GM21526 (cell line): ENCODE data around the gene JTB.
A peak's percentile ranks its signal among the peaks of the same experiment; 100 is the strongest.
"Not testable (repeated sequence)": the region's sequence is repeated elsewhere in the genome, so short reads cannot be mapped to it uniquely, and the experiment has no call there.

Source experiments
- ATAC-seq: cut with Tn5 transposase; IDR thresholded peaks from one replicate; pipeline ENCODE4 v1.9.1; 2021; ENCODE audit warnings: moderate library complexity; ENCODE audit not compliant: unreplicated experiment, low FRiP score

Gene JTB

DNA sequence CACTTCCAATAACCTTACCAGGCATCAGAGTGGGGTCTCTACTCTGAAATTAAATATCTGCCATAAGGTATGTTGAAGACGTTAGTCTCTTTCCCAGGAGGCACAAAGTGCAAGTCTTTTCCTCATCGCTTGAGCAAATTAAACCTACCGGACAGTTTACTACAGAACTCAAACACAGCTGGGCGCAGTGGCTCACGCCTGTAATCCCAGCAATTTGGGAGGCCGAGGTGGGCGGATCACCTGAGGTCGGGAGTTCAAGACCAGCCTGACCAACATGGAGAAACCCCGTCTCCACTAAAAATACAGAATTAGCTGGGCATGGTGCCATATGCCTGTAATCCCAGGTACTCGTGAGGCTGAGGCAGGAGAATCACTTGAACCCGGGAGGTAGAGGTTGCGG lies 1.6 kb upstream of the JTB start:
- ATAC-seq = not testable (repeated sequence)

DNA sequence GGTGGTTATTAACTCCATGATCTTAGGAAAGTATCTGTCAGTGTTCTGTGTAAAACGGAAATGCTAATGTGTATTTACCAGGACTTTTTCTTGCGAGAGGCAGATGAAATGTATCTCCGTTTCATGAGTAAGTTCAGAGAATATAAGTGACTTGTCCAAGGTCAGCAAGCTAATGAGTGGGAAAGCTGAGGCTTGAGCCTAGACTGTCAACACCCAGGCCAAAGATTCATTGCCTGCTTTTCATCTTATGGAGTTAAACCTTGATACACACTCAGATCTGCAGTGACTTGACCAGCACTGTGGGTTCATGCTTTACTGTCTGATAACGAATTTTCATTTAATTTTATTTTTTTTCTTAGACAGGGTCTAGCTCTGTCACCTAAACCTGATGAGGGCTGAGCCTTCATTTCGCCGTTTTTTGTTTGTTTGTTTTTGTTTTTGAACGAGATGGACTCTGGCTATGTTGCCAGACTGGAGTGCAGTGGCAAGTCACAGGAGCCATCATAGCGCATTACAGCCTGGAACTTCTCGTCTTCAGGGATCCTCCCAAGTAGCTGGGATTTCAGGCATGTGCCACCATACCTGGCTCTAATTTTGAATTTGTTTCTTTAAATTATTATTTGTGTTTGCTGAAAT lies 918 bp upstream of the JTB start:
- ATAC-seq = no peak

DNA sequence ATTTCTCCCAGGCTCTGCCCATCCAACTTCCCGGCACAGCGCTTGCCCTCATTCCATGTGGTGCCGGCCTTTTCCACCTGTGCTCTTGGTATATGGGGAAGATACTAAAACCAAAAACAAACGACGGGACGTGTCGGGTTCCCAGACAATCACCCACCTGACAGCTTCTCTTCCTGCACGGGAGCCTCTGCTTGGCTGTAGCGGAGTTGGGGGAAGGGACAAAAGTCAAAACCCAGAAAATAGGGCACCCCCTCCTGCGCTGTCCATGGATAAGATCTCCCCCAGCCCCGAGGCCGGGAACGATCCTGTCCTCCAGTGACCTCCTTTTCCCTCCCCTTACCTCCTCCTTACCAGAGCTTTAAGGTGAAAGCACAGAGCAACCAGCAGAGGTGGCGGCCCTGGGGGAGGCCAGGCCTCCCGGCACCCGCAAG lies 640 bp downstream of the JTB start:
- no peak for ATAC-seq

DNA sequence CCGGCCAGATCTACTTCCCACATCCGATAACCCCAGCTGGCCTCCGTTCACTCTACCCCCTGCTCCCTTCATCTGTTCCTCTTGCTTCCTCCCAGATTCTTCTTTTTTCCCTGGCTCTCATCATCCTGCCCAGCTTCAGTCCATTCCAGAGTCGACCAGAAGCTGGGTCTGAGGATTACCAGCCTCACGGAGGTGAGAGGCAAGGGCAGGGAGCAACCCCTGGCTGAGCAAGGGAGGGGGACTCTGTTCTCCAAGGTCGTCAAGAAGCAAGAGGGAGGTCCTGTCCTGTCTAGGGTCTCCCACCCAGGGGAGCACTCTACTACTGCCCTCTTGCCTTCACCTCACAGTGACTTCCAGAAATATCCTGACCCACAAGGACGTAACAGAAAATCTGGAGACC lies 3.9 kb downstream of the JTB start:
- no peak for ATAC-seq

DNA sequence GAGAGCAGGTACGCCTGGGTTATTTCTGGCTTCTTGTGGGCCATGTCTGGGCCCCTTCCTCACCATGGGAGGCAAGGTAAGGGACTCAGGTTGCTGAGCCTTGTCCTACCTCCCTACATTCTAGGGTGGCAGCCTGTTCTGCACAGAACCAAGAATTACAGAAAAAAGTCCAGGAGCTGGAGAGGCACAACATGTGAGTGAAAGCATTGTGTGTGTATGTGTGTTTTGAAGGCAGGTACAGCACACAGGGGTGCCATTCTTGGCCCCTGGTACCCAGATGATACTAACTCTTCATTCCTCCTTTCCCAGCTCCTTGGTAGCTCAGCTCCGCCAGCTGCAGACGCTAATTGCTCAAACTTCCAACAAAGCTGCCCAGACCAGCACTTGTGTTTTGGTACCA lies 4.4 kb downstream of the JTB start:
- no peak for ATAC-seq

DNA sequence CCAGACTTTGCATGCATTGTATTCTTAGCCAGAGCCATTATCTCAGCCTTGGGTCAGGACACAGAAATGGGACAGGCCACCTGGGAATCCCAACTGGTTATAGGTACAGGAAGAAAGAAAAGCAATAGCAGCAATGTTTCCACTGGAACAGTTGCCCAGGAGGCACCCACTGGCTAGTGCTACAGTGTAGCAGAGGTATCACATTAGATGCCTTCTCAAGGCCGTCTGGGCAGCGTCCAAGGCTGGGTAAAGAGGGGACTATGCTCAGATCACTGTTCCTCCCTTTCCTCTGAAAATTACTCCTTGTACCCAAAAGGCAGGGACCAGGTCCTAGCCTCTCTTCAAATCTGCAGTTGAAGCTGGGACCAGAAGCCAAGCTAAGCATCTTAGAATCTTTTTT lies 7.1 kb downstream of the JTB start:
- no peak for ATAC-seq

DNA sequence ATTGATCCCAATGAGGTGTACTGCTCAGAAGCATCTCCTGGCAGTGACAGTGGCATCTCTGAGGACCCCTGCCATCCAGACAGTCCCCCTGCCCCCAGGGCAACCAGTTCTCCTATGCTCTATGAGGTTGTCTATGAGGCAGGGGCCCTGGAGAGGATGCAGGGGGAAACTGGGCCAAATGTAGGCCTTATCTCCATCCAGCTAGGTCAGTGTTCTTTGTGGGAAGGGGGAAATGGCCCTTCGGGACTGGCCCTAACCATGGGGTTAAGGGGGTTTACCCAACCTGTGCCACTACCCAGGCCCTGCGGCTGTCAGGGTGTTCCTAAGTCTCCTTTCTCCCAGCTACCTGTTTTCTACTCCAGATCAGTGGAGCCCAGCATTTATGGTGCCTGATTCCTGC lies 8.5 kb downstream of the JTB start:
- ATAC-seq = no peak

DNA sequence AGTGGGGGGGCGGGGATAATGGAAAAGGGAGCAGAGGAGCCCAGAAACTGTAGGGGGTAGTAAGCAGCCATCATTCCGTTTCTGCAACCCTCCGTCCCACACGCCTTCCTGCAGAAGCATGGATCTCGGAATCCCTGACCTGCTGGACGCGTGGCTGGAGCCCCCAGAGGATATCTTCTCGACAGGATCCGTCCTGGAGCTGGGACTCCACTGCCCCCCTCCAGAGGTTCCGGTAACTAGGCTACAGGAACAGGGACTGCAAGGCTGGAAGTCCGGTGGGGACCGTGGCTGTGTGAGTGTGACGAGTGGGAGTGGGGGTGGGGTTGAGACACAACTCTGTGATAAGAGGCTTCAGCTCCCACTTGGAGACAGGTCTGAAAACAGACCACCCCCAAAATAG lies 9.1 kb downstream of the JTB start:
- ATAC-seq = no peak

DNA sequence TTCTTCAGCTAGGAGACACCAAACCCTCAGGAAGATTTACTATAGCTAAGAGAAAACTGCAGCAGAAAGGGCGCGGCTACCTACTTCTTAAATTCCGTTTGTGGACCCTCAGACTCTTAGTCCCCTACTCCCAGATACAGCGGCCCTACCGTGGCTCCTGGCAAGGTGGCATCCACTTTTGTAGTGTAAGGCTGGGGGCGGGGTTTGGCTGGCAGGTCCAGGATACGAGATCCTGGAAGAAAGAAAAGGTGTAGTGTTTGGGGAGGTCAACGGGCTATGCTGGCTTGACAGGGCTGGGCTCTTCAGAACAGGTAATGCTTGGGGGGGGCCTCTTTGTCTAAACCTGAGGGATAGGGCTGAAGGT lies 9.5 kb downstream of the JTB start:
- no peak for ATAC-seq

DNA sequence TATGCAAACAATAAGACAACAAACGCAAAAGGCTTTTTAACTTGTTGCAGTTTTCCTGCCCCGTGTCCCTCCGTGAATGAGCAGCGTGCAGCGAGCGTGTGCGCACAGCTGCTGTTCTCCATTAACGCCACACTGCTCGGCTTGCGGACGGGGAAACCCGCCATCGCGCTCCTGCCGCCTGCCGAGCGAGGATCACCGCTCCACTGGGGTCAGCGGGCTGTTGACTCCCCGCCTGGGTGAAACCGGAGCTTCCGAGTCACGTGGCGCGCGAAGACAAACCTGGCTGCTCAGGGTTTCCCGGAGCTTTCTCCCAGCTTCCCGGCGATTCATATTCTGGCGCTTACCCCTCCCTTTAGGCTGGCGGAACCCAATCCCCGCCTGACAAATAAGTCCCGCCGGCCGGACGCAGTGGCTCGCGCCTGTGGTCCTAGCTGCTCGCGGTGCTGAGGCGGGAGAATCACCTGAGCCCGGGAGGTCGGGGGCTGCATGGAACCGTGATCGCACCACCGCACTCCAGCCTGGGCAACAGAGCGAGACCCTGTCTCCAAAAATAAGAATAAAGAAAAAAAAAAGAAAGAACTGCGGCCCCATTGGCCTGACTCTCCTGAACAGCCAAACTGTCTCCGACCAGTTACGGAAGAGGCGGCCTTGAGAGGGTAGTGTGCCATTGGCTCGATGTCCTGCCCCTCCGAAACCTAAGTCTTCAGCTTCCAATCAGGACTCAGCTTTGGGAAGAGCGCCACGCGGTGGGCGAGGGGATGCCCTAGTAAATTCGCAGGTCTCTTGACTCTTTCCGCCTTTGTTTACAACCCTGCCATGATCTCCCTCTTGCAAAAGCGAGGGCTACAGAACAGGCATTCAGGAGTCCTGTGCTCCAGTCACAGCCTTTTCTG lies 10.1 kb downstream of the JTB start, which contains the start of gene CREB3L4:
TSS of gene CREB3L4 (plus strand) at position 796 of the 893 bp plus-strand sequence. CDS start 624 bp downstream, outside the sequence.
- ATAC-seq = peak; percentile 53

DNA sequence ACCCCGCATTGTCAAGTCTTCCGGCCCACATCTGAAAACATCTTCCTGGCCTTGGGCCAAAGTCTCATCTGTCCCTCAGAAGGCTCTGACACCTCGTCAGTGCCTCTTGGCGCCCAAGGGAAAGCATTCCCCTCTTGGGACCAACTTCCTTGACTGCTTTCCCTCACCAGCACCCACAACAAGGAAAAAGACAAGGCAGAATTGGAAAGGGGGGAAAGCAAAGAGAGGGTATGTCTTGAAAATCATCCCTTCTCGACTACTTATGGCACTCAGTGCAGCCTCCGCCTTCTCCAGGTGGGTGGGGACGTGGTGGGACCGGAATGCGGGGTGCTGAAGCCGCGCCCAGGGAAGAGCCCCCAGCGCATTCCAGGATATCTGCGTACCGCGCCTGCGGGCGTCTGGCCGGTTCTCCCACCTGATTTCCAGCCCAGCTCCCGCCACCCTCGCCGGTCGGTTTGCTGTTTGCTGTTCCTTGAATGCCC lies 13.6 kb downstream of the JTB start:
- ATAC-seq = peak; percentile 3

DNA sequence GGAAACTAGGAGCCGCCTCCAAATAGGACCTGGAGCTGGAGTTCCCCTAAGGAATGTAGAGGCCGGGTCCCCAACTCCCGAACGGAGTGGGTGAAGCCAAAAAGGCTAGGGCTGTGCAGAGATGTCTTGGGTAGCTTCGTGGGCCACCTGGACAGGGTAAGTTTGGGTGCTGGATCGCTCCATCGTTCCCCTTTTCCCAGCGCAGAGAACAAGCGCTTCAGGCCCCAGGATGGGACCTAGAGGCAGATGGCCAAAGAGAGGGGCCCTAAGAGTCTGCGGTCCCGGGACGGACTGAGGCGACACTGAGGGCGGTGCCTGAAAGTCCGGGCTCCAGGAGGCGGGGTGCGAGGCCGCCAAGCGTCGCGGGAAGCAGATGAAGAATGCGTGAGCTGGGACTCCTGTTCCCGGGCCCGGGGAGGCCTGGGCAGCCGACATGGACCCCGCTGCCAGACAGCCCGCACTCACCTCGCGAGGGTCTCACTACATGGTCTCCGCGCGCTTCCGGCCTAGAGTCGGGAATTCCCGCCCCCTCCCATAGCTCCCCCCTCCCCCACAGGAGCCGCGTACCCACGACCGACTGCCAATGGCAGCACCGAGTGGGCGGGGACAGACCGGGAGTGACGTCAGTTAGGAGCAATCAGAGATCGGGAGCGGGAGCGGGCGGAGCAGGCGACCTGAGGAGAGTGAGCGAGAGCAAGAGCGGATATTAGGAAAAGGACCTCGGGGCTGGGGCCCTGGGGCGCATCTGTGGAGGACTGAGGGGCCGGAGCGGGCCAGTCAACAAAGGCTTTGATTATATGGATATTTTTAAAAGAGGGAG lies 14.2 kb downstream of the JTB start, which contains the start of gene SLC39A1:
TSS of gene SLC39A1 (minus strand) at position 508 of the 820 bp plus-strand sequence. CDS start 822 bp downstream, outside the sequence.
- peak; percentile 41 for ATAC-seq

DNA sequence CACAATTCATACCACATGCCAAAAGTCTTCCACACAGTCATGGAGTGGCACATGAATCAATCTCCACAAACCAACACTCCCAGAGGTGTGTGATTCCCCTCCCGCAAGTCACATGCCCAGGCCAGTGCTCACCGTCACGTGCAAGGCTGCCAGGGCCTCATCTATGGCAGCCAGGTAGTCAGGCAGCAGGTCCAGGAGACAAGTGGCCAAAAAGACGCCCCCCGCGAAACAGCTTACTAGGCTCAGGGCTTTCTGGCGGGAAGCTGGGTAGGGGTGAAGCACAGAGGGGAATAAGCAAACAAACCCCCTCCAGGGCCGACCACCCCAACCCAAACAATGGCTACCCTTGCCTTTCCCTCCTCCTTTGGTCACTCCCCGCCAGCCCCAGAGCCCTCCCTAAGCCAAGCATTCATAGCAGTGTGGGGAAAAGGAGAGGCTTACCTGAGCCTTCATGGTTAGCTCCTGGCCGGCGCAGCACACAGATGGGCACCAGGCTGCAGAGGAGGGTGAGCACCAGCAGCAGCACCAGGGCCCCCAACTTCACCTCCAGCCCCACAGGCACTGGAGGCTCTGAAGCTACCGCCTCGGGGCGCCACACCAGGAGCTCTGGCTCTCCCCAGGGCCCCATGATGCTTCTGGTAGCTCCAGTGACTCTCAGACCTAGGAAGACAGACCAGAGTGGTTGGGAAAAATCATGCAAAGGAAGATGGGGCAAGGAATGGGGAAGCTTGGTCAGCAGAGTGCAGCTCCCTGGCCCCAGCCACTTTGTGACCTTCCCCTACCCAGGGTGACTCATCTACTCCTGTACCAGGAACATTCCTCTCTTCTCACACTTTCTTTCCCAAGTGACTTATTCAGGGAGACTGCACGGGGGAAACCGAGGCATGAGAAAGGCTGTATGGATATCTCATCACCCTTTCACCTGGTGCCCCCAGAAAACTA lies 15.1 kb downstream of the JTB start:
- ATAC-seq = no peak

DNA sequence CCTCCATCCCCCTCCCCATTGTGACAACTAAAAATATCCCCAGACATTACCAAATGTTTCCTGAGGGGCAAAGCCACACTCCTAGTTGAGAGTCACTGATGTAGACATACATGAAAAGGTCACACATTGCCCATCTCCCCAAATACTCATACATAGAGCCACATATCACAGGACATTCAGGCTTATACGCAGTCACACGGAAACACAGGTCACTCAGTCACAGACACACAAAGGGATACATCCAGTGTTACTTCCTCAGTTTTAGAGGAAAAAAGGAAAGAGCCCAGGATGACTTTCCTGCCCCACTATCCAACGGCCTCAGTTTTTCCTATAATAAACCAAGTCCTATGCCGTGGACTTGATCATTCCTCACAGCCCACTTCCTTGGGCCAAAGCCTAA lies 16.1 kb downstream of the JTB start:
- no peak for ATAC-seq

DNA sequence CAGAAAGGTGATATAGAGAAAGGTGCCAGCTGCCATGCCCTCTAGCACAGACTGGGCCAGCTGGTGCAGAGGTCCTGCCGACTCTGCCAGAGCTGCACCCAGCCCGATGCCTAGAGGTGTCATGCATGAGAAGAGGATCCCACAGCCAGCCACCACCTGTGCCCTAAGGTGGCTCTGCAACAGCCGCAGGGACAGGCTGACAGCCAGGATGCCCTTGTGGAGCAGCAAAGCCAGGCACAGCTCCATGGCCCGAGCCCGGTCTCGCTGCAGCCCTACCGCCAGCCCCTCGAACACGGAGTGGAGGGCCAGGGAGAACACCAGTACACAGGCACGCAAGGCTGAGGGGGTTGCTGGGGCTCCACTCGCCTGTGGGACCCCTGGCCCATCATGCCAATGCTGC lies 17.3 kb downstream of the JTB start:
- no peak for ATAC-seq

DNA sequence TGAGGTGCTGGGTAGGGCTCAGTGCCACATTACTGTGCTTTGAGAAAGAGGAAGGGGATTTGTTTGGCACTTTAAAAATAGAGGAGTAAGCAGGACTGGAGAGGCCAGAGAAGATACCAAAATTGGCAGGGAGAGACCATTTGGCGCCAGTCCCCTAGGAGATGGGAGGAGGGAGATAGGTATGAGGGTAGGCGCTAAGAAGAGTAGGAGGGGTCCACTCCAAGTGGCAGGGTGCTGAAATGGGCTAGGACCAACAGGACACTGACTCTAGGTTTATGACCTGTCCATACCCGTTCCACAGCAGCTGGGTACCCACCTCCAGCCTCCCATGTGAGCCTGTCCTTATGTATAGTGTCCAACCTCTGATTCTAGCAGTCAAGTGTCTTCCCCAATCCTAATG lies 18.0 kb downstream of the JTB start:
- no peak for ATAC-seq

DNA sequence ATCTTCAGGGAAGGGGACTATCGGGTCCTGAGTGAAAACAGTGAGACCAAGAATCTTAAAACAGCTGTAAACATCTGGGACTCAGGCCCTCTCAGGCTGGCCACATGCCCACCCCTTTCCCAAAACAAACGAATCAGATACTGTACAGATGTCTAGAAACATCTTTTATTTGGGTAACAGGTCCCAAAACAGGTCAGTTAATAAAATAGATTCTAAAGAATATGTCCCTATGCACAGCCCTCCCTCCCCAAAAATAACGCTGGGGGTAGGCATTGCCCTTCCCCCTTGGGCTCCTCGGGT lies 18.6 kb downstream of the JTB start:
- no peak for ATAC-seq

DNA sequence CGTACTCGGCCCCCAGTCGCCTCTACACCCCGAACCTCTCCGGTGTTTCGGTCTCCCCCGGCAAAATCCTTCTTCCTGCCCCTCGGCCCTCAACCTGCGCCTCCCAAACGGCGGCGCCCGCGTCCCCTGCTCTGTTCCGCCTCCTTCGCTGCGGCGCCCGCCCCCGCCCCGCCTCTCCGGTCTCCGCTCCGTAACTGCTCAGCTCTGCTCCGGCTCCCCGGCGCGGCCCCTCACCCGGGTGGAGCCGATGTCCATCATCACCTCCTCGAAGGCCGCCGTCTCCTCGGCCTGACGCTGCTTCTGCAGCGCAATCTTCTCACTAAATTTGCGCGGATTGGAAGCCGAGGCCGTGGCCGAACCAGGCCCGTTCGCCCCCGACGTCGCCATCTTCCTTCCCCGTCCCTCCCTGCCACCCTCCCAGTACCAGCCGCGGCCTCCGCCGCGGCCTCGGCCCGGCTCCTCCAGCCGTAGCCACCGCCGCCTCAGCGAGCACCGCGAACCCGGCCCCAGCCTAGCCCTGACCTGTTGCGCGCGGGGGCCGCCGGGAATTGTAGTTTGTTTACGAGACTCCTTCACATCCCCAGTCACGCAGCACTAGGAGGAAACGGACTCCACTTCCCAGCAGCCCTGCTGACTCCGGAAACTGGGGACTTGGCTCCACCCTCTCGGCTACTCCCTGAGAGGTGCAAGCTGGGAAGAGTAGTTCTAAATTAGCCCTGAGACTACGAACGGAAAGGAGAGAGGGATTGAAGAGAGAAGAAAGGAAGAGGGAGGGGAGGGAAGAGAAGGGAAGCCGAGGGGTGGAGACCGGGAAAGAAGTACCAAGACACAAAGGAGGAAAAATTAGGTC lies 19.1 kb downstream of the JTB start, which contains the start of gene CRTC2:
TSS of gene CRTC2 (minus strand) at position 502 of the 850 bp plus-strand sequence. CDS start at position 387, 115 bp downstream.
- ATAC-seq = peak; percentile 57

DNA sequence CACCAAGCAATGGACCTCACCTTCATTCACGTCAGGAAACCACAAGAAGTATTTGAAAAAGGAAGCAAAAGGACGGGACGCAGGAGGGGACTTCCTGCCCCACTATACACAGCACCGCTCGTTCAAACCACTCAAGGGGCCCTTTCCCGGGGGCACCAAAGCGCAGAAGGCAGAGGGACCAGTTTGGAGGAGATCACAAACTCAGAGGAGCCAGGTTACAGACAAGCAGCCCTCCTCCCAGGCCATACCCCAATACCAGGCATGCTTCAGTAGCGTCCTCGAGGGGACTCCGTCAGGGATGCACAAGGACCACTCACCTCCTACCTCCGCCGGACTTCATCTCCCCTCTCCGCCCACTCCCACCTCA lies 19.7 kb downstream of the JTB start:
- peak; percentile 10 for ATAC-seq
